ENCODE measurements around the gene COL6A1.

GRCh38 chr21:45935628-45936027, 45.9 kb upstream of the COL6A1 start:
- no peak for TF ChIP-seq CTCF (conservative IDR thresholded peaks at IDR 0.05; ENCODE audit: low read depth, low read length)
- no peak for TF ChIP-seq RAD21 (IDR thresholded peaks at IDR 0.05; ENCODE audit: low read length)
- TF ChIP-seq MXI1 (IDR thresholded peaks at IDR 0.05; ENCODE audit: borderline replicate concordance, low read depth, low read length): no peak
- peak; percentile 61 for TF ChIP-seq RCOR1 (IDR thresholded peaks at IDR 0.05; ENCODE audit: insufficient replicate concordance, low read length)
- TF ChIP-seq FOS (IDR thresholded peaks at IDR 0.05; ENCODE audit: low read depth, low read length): no peak
- no peak for TF ChIP-seq POLR2A (IDR thresholded peaks at IDR 0.05; ENCODE audit: low read depth, low read length)

All from IMR-90 (cell line).